AG08395 (cell line): ENCODE results near the gene CD83.
"Not testable (repeated sequence)": the region's sequence is repeated elsewhere in the genome, so short reads cannot be mapped to it uniquely, and the experiment has no call there.

ENCODE experiments used
- DNase-seq: peaks from one replicate; pipeline ENCODE4 v3.0.0; 2012; ENCODE audit warnings: mixed read lengths, low spot score

The CD83 gene, protein sequence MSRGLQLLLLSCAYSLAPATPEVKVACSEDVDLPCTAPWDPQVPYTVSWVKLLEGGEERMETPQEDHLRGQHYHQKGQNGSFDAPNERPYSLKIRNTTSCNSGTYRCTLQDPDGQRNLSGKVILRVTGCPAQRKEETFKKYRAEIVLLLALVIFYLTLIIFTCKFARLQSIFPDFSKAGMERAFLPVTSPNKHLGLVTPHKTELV

GRCh38 chr6:14117158-14118090 lies at the start of gene CD83:
Gene CD83 (plus strand): TSS chr6:14117772. CDS start chr6:14117812, 40 bp downstream.
- peak; percentile 95 for DNase-seq

- DNase-seq = peak; percentile 64
Observed at GRCh38 chr6:14068133-14068532, 49.4 kb upstream of the CD83 start.

- no peak for DNase-seq
Observed at GRCh38 chr6:14068623-14069022, 48.9 kb upstream of the CD83 start.

DNA sequence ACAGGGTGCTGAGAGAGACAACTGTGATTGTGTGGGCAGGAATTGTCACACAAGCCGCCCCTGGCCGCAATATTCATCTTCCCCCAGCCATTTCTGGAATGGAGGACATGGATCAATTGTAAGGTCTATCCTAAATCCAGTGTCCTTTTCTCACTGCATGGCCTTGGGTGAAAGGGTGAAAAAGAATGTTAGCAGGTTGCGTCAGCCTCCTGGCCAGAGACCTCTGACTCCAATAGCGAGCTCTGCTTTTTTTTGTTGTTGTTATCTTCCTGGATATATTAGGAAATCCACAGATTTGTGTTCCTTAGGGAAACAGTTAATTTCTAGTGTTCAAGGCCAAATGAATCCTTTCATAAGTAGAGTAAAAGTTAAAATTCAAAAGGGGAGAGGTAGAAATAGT lies 47.1 kb upstream of the CD83 start:
- DNase-seq = no peak

DNA sequence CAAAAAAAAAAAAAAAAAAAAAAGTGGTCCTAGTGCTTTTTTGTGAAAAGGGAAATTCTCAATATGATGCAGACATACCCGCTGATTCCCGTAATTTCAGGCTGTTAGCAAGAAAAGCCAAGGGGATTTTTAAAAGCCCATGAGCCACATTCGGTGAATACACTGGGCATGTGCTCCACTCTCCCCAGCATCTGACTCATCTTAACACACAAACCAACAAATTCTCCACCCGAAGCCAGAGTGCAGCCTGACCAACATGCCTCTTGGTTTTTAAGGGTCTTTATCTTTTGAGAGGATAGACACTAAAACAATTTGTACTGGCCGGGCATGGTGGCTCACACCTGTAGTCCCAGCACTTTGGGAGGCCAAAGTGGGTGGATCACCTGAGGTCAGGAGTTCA lies 45.5 kb upstream of the CD83 start:
- peak; percentile 53 for DNase-seq

GRCh38 chr6:14073561-14074354 lies 43.8 kb upstream of the CD83 start:
- not testable (repeated sequence) for DNase-seq

- DNase-seq = no peak
Observed at GRCh38 chr6:14074476-14075094, 43.0 kb upstream of the CD83 start.

DNA sequence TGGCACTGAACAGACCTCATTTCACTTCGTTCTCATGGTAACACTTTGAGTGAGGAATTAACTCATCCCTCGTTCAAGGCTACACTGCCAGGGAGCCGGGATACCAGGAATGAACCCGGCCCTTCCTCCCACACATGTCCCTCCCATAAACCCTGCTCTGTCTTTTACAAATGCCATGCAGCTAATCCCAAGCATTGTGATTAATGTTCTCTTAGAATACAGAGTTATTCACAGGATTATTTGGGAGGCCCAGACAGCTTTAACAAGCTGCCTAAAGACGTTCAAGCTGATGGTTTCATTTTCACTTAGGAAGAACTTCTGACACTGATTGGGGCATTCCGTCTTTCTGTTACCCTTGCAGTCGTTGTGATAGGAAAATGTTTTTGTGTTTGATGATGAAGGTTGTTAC lies 42.5 kb upstream of the CD83 start:
- peak; percentile 20 for DNase-seq

GRCh38 chr6:14077193-14077867 lies 40.2 kb upstream of the CD83 start:
- DNase-seq = no peak

DNA sequence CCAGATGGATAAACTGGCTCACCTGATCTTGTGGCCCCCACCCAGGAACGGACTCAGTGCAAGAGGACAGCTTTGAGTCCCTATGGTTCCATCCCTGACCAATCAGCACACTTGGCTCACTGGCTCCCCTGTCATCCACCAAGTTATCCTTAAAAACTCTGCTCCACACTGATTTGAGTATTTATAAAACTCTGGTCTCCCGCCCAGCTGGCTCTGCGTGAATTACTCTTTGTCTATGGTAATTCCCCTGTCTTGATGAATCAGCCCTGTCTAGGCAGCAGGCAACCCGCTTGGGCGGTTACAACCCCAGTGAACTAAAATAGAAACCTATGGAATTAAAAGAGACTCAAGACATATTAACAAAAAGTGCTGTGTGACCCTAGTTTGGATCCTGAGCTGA lies 38.1 kb upstream of the CD83 start:
- DNase-seq = no peak

GRCh38 chr6:14079971-14080370 lies 37.6 kb upstream of the CD83 start:
- DNase-seq = no peak

- no peak for DNase-seq
Observed at GRCh38 chr6:14081126-14081525, 36.4 kb upstream of the CD83 start.

- no peak for DNase-seq
Observed at GRCh38 chr6:14082771-14083170, 34.8 kb upstream of the CD83 start.

GRCh38 chr6:14083262-14083661 lies 34.3 kb upstream of the CD83 start:
- no peak for DNase-seq

DNA sequence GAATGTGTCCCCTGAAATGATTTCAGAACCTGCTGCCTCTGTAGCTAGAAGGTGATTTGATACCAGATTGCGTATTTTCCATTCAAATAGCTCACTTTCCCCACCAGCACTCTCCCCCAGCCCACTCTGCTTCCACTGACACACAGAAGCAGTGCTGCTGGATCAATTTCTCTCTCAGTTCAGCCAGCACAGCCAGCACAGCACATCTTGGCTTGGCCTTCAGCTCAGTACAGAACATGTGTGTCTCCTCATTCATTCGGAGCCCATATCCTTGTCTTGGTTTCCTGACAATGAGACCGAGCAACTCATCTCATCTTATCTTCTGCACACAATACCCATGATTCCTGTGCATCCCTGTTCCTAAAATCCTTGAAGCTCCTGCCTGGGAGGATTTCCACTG lies 33.8 kb upstream of the CD83 start:
- DNase-seq = no peak

DNA sequence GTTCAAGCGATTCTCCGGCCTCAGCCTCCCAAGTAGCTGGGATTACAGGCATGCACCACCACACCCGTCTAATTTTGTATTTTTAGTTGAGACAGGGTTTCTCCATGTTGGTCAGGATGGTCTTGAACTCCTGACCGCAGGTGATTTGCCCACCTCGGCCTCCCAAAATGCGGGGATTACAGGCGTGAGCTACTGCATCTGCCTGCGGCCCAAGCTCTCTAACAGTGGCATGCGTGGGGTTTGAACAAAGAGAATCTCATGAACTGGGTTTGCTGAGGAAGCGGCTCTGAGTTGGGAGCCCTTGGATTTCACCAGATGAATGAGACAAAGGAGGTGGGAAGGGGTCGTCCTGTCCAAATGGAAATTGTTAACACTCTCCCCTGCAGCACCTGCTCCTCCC lies 33.2 kb upstream of the CD83 start:
- no peak for DNase-seq

DNA sequence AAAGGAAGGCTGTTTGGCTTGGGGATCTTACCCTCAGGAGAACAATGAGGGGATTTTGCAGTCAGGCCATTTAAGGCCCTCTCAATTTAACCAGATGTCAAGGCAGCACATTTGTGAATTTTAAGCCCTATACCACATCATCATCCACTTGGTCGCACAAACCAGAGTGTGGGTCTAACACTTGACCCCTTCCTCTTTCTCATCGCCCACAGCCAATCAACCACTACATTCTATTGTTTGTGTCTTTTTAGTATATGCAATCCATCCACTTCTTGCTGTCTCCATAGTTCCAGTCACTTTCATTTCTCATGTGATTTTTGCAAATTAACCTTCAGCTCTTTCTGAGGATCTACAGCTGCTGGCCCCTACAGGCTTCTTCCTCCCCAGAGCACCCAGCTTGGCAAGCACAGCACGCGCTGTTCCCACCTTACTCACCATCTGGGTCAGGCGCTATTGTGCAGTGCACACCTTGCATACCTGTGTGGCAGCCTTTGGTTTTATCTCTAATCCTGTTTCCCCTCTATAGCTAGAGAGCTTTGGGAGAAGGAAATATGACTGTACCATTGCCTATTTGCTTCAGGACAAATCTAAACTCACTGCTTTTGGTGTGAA lies 32.3 kb upstream of the CD83 start:
- no peak for DNase-seq

DNA sequence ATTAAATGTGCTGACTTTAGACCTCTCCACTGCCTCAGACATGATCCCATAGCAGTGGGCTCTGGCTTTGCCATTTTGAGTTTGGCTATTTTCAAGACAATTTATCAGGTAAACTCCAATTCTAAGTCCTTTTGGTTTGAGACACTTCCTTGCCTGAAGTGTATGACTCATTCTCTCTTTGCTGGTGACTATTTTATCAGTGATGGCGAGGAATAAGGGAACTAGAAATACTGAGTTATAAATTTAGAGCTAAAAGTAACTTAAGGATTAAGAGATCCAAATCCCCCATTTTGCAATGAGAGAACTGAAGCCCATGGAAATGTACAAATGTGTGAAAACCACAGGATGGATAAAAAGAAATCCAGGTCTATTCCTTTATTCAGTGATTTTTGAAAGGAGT lies 30.9 kb upstream of the CD83 start:
- DNase-seq = no peak

- DNase-seq = no peak
Observed at GRCh38 chr6:14088600-14089192, 28.9 kb upstream of the CD83 start.

- DNase-seq = no peak
Observed at GRCh38 chr6:14089224-14089623, 28.3 kb upstream of the CD83 start.
